Measurements from ENCODE around the gene MCC. TPM values are rescaled to one million over a fixed set of nuclear protein-coding genes. Genes with fewer than 3 reads are reported as not detected.

The MCC gene
- total RNA-seq, 1 experiment from 2014 or later = 7.6 TPM

DNA sequence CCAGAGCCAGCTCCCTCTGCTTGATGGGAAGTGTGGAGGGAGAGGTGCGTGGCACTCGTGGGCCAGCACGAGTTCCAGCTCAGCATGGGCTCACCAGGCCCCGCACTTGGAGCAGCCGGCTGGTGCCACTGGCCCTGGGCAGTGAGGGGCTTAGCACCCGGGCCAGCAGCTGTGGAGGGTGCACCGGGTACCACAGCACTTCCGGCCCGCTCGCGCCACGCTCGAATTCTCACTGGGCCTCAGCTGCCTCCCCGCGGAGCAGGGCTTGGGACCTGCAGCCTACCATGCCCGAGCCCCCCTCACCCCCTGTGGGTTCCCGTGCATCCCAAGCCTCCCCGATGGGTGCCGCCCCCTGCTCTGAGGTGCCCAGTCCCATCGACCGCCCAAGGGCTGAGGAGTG is 413.2 kb downstream of the MCC start:
- no peak overlapping the region for H4K91ac ChIP-seq (ENCODE audit: insufficient read length, low read depth, low read length)
- H3K4me2 ChIP-seq (ENCODE audit: insufficient read depth, insufficient read length, low read length) = no peak overlapping the region
- H3K56ac ChIP-seq (ENCODE audit: insufficient read length, low read depth, low read length) = no peak overlapping the region
- no peak overlapping the region for H3K14ac ChIP-seq (ENCODE audit: insufficient read depth, low read length)
- TF ChIP-seq, protein P1, sequence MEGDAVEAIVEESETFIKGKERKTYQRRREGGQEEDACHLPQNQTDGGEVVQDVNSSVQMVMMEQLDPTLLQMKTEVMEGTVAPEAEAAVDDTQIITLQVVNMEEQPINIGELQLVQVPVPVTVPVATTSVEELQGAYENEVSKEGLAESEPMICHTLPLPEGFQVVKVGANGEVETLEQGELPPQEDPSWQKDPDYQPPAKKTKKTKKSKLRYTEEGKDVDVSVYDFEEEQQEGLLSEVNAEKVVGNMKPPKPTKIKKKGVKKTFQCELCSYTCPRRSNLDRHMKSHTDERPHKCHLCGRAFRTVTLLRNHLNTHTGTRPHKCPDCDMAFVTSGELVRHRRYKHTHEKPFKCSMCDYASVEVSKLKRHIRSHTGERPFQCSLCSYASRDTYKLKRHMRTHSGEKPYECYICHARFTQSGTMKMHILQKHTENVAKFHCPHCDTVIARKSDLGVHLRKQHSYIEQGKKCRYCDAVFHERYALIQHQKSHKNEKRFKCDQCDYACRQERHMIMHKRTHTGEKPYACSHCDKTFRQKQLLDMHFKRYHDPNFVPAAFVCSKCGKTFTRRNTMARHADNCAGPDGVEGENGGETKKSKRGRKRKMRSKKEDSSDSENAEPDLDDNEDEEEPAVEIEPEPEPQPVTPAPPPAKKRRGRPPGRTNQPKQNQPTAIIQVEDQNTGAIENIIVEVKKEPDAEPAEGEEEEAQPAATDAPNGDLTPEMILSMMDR (conservative IDR thresholded peaks at IDR 0.05) = no peak
- H3K27ac Mint-ChIP-seq = no peak overlapping the region
- H3K79me1 ChIP-seq (ENCODE audit: insufficient read depth, low read depth, low read length, poor library complexity, severe bottlenecking) = no peaks in the 10 kb centered on the region
- no peak overlapping the region for H4K8ac ChIP-seq (replicated peaks; ENCODE audit: insufficient read length, low read depth, low read length)
- H3T11ph ChIP-seq (ENCODE audit: low read length) = no peak overlapping the region
- peaks cover 20 to 56% (median 42%) of the 10 kb centered on the region in 3 experiments for H3K36me3 Mint-ChIP-seq (ENCODE audit: insufficient read depth in 1 of 3, low read depth in 3 of 3)
- H4K20me1 ChIP-seq (ENCODE audit: control insufficient read depth, insufficient read depth, insufficient read length) = no peaks in the 10 kb centered on the region
- H3K4me1 ChIP-seq (ENCODE audit: insufficient read depth, low read length) = peaks cover 6% of the 10 kb centered on the region; the same call in 1 of the 2 replicates
- WGBS (ENCODE audit: extremely low coverage, insufficient read length, low lambda C conversion rate) = no CpG with 5 or more reads among the region's 21 CpGs
- peak; percentile 20 for DNase-seq
- H3K27me3 Mint-ChIP-seq (ENCODE audit: low read depth) = peaks cover 56% of the 10 kb centered on the region
- no peak overlapping the region for H2BK15ac ChIP-seq (ENCODE audit: low read depth, low read length)
- H3K4ac ChIP-seq (ENCODE audit: low read depth, low read length) = no peak overlapping the region
- H3K4me3 Mint-ChIP-seq = no peak overlapping the region
- no peak overlapping the region for H2BK12ac ChIP-seq (ENCODE audit: insufficient read length, low read depth, low read length)
- H2BK20ac ChIP-seq (ENCODE audit: low read depth, low read length, poor library complexity, severe bottlenecking) = no peak overlapping the region
- H3K4me1 Mint-ChIP-seq = peaks cover 29 to 35% of the 10 kb centered on the region in 2 experiments
- no peaks in the 10 kb centered on the region for H3K79me2 ChIP-seq (ENCODE audit: insufficient read depth, low read length)
- H2BK120ac ChIP-seq (ENCODE audit: low read depth, low read length, poor library complexity, severe bottlenecking) = no peak overlapping the region
- no peak overlapping the region for H3K27ac ChIP-seq (ENCODE audit: insufficient read length, low read depth, low read length)
- H2BK5ac ChIP-seq (ENCODE audit: insufficient read length, low read length) = no peak overlapping the region
- H3K18ac ChIP-seq (ENCODE audit: insufficient read length, low read depth, low read length) = no peak overlapping the region
- no peak overlapping the region for H4K5ac ChIP-seq (ENCODE audit: insufficient read length, low read depth, low read length)
- H3K23me2 ChIP-seq (ENCODE audit: insufficient read length, low read depth, low read length, poor library complexity, severe bottlenecking) = no peaks in the 10 kb centered on the region
- peaks cover 7 to 22% of the 10 kb centered on the region in 2 experiments for H3K9me3 Mint-ChIP-seq
- no peak overlapping the region for H2AFZ ChIP-seq (ENCODE audit: low read length)
- H3K9ac ChIP-seq (ENCODE audit: extremely low read depth, insufficient read length, low read length) = no peak overlapping the region
- H3K27me3 ChIP-seq (ENCODE audit: insufficient read depth, low read length) = no peaks in the 10 kb centered on the region
- no peak overlapping the region for H3K23ac ChIP-seq (ENCODE audit: insufficient read length, low read depth, low read length)
- H3K9me3 ChIP-seq (ENCODE audit: control insufficient read depth, low read depth, low read length) = no peaks in the 10 kb centered on the region
- no peak overlapping the region for H2AK5ac ChIP-seq (ENCODE audit: insufficient read length, low read length)

Measured in H9 (cell line).